Endothelial cell of umbilical vein (primary cell): ENCODE data around the gene TSEN2. TPM values are rescaled to one million over a fixed set of nuclear protein-coding genes. Genes with fewer than 3 reads are reported as not detected.

Experiments
- BruUV-seq: library from RNA; stranded (reverse); fragments of 400-500 nt; replicated peaks from 2 replicates; lab custom pipeline; 2021; lab: Mats Ljungman, UMichigan
- CTCF ChIA-PET: fragments of 300-600, 350-600 bp; sonication (Branson Sonifier 250); formaldehyde crosslinking; loops from one replicate; lab custom pipeline; 2021; ENCODE audit warnings: antibody characterized with exemption, inconsistent platforms; lab: Charles Lee
- POLR2A ChIA-PET: fragments of 300-600, 350-600 bp; sonication (Branson Sonifier 250); formaldehyde crosslinking; loops from one replicate; lab custom pipeline; 2021; ENCODE audit warnings: antibody characterized with exemption, inconsistent platforms; lab: Charles Lee
- DNase-seq: peaks from one replicate; pipeline ENCODE4 v3.0.0-alpha.2; 2011; ENCODE audit warnings: low read depth, low spot score
- FAIRE-seq: peaks from 2 replicates; lab custom pipeline; 2011; peaks lifted over from hg19 to GRCh38; lab: Jason Lieb, UNC
- H2AFZ ChIP-seq: 2 replicates; pipeline ENCODE4 v1.6.0; 2012; ENCODE audit warnings: low read depth, low read length, control low read depth, inconsistent platforms
- H3K27ac ChIP-seq: 2 replicates; pipeline ENCODE4 v1.5.1; 2011; ENCODE audit warnings: low read depth, mild to moderate bottlenecking, control low read depth, low read length, moderate library complexity; ENCODE audit not compliant: insufficient read depth
- H3K27me3 ChIP-seq, 2 experiments: 2 replicates each; pipeline versions ENCODE4 v1.6.0 to v1.6.1; 2011; ENCODE audit warnings: low read length in 2 of 2, mixed read lengths in 1 of 2; ENCODE audit not compliant: control insufficient read depth in 2 of 2, insufficient read depth in 2 of 2
- H3K36me3 ChIP-seq, 2 experiments: 2 replicates in 1 of 2; 3 replicates in 1 of 2; pipeline ENCODE4 v1.5.1; 2011; ENCODE audit warnings: low read length in 2 of 2, mild to moderate bottlenecking in 1 of 2, moderate library complexity in 1 of 2; ENCODE audit not compliant: control insufficient read depth in 2 of 2, insufficient read depth in 2 of 2; ENCODE audit errors: extremely low read depth in 1 of 2
- H3K4me1 ChIP-seq: 3 replicates; pipeline ENCODE4 v1.5.1; 2011; ENCODE audit warnings: mild to moderate bottlenecking, low read length; ENCODE audit not compliant: control insufficient read depth, insufficient read depth; ENCODE audit errors: extremely low read depth
- H3K4me2 ChIP-seq: 2 replicates; pipeline ENCODE4 v1.6.1; 2011; ENCODE audit warnings: low read length, control low read depth, mixed read lengths; ENCODE audit not compliant: insufficient read depth
- H3K4me3 ChIP-seq, 3 experiments: fragments of 200-600 bp in 1 of 3; sonication (generic), shearing (Covaris generic) in 1 of 3; replicated peaks in 1 of 3; 2 replicates each; pipeline ENCODE4 v1.5.1; 2011 to 2016; ENCODE audit warnings: control low read depth in 3 of 3, low read length in 3 of 3, mild to moderate bottlenecking in 2 of 3, inconsistent platforms in 1 of 3, low read depth in 1 of 3, moderate library complexity in 1 of 3; ENCODE audit not compliant: insufficient read depth in 1 of 3
- H3K79me2 ChIP-seq: 2 replicates; pipeline ENCODE4 v1.6.0; 2012; ENCODE audit warnings: low read length, inconsistent platforms; ENCODE audit not compliant: control insufficient read depth, insufficient read depth
- H3K9ac ChIP-seq: replicated peaks from 2 replicates; pipeline ENCODE3; 2011; ENCODE audit warnings: low read length, control low read depth; ENCODE audit not compliant: insufficient read depth; ENCODE audit errors: extremely low read depth
- H3K9me1 ChIP-seq: replicated peaks from 3 replicates; pipeline ENCODE4 v1.6.0; 2011; ENCODE audit warnings: mild to moderate bottlenecking, low read length; ENCODE audit not compliant: control insufficient read depth, insufficient read depth; ENCODE audit errors: extremely low read depth
- H3K9me3 ChIP-seq: replicated peaks from 2 replicates; pipeline ENCODE4 v1.5.1; 2012; ENCODE audit warnings: low read length, inconsistent platforms; ENCODE audit not compliant: control insufficient read depth, insufficient read depth
- H4K20me1 ChIP-seq: replicated peaks from 2 replicates; pipeline ENCODE3; 2011; ENCODE audit warnings: mild to moderate bottlenecking, low read length; ENCODE audit not compliant: control insufficient read depth, insufficient read depth; ENCODE audit errors: extremely low read depth
- CTCF ChIP-seq, 2 donors: IDR thresholded peaks; 1 replicate in 1 of 2; 2 replicates in 1 of 2; pipeline ENCODE4 v1.5.1; 2011; ENCODE audit warnings: low read length in 2 of 2, mild to moderate bottlenecking in 2 of 2, moderate library complexity in 2 of 2, control low read depth in 1 of 2, inconsistent platforms in 1 of 2, low read depth in 1 of 2; ENCODE audit not compliant: insufficient read depth in 1 of 2; ENCODE audit errors: extremely low read depth in 1 of 2
- EZH2 ChIP-seq: IDR thresholded peaks from 2 replicates; pipeline ENCODE4 v1.6.1; 2012; ENCODE audit warnings: borderline replicate concordance, low read depth, mild to moderate bottlenecking, moderate library complexity, low read length, inconsistent platforms; ENCODE audit not compliant: severe bottlenecking
- FOS ChIP-seq: IDR thresholded peaks from 2 replicates; pipeline ENCODE4 v1.6.1; 2011; ENCODE audit warnings: mild to moderate bottlenecking, low read length, moderate library complexity, borderline replicate concordance; ENCODE audit not compliant: insufficient read depth
- GATA2 ChIP-seq: IDR thresholded peaks from 2 replicates; pipeline ENCODE4 v1.7.0; 2011; ENCODE audit warnings: low read depth, mild to moderate bottlenecking, moderate library complexity, mixed read lengths, low read length; ENCODE audit not compliant: insufficient read length, insufficient read depth
- JUN ChIP-seq: IDR thresholded peaks from 2 replicates; pipeline ENCODE4 v1.6.1; 2011; ENCODE audit warnings: borderline replicate concordance, low read depth; ENCODE audit not compliant: insufficient read length, insufficient read depth
- MAX ChIP-seq: IDR thresholded peaks from 2 replicates; pipeline ENCODE4 v1.6.1; 2011; ENCODE audit not compliant: insufficient read depth, insufficient read length
- MYC ChIP-seq: IDR thresholded peaks from one replicate; pipeline ENCODE4 v1.6.1; 2011; ENCODE audit warnings: mild to moderate bottlenecking, low read depth, low read length
- POLR2A ChIP-seq: IDR thresholded peaks from 2 replicates; pipeline ENCODE4 v1.6.1; 2012; ENCODE audit warnings: low read depth, mild to moderate bottlenecking, control low read depth, low read length
- POLR2AphosphoS5 ChIP-seq: IDR thresholded peaks from 2 replicates; pipeline ENCODE4 v1.6.1; 2012; ENCODE audit warnings: low read depth, mild to moderate bottlenecking, control low read depth, low read length, moderate library complexity; ENCODE audit not compliant: insufficient read depth
- dilution Hi-C: fragments of 300-500 bp; cut with MboI; formaldehyde crosslinking; loops from one replicate; pipeline ENCODE4 v1.15.0; 2019; ENCODE audit warnings: low sequenced_read_pairs; ENCODE audit not compliant: extremely low pct_ligation_motif_present
- intact Hi-C: fragments of 100-400 bp; cut with micrococcal nuclease; formaldehyde crosslinking; loops from one replicate; pipeline ENCODE4 v1.10.0; 2022
- polyA plus RNA-seq, 4 experiments: library from polyadenylated mRNA; depleted of rRNA in 3 of 4; stranded (reverse) in 3 of 4; unstranded in 1 of 4; fragments of >200 nt; gene quantifications; 2 replicates each; pipeline versions ENCODE4 v1.2.1 to v1.2.3, GENCODE V29; 2011 to 2012; ENCODE audit warnings: missing spikeins in 1 of 4
- total RNA-seq: library from RNA; stranded (reverse); gene quantifications from 2 replicates; pipeline ENCODE4 v1.2.3, GENCODE V29; 2021

The TSEN2 gene
- total and polyA plus RNA-seq, 2 donors (not counting 3 experiments of a cell fraction or from before 2014, with no cell fraction given): 8.3 to 12.1 TPM

GRCh38 chr3:12545473-12545791 is 61.2 kb downstream of the TSEN2 start, which contains the start of gene MKRN2OS:
Gene MKRN2OS (minus strand): TSS chr3:12545499. CDS start chr3:12545464, 35 bp downstream.
- ChIA-PET POLR2A (interaction anchor here (1.0 kb wide), 1 partner anchor 8 kb away, joined by 3 read pairs; no protein-coding TSS in a partner anchor), CTCF (interaction anchor here (0.8 to 1.2 kb wide), 2 partner anchors 16 to 49 kb away, joined by 3 to 5 read pairs; no protein-coding TSS in a partner anchor)
- intact Hi-C loops: no loop called here
- Histone ChIP-seq H2AFZ (no peak within 1 kb of the TSS), H3K79me2 (no peaks in the 10 kb centered on the region), H3K4me3 (no peak within 1 kb of the TSS), H3K27me3 (no peaks in the 10 kb centered on the region), H3K9ac (no peak within 1 kb of the TSS), H3K9me1 (no peaks in the 10 kb centered on the region), H4K20me1 (no peaks in the 10 kb centered on the region), H3K4me1 (no peaks in the 10 kb centered on the region), H3K4me2 (no peak within 1 kb of the TSS), H3K36me3 (no peaks in the 10 kb centered on the region), H3K9me3 (no peaks in the 10 kb centered on the region), H3K27ac (no peak within 1 kb of the TSS)
- FAIRE-seq: no peak
- no TSS peak for BruUV-seq
- TF ChIP-seq CTCF (IDR thresholded peaks at IDR 0.05; ENCODE audit: extremely low read depth in 1 of 2, insufficient read depth in 1 of 2, low read depth in 1 of 2, low read length in 2 of 2): no peak
- no peak for TF ChIP-seq MAX
- no peak for TF ChIP-seq POLR2AphosphoS5
- no peak for TF ChIP-seq FOS
- TF ChIP-seq EZH2: no peak
- TF ChIP-seq MYC: no peak
- TF ChIP-seq POLR2A: no peak
- no peak for TF ChIP-seq JUN
- TF ChIP-seq GATA2: no peak
- no peak for DNase-seq
- dilution Hi-C loops: no loop called here
